ENCODE results near the gene FCGR1A. TPM values are rescaled to one million over a fixed set of nuclear protein-coding genes. Genes with fewer than 3 reads are reported as not detected.
"Not testable (repeated sequence)": the region's sequence is repeated elsewhere in the genome, so short reads cannot be mapped to it uniquely, and the experiment has no call there.

FCGR1A gene
- polyA plus RNA-seq (not detected in 3 replicates), polyA minus RNA-seq (0.07 TPM in 1 of 3 replicates, not detected in the others)
- not detected for polyA plus RNA-seq (2011; ENCODE audit: low read depth)
- not detected in 2 replicates for polyA plus RNA-seq (2011; cell fraction: cytosol; rRNA removed)
- polyA plus RNA-seq (2011; cell fraction: nucleus; rRNA removed): not detected in 2 replicates
- 1.2 TPM in 1 of 2 replicates, not detected in the other for polyA plus RNA-seq (2012; ENCODE audit: low replicate concordance)
- not detected for polyA minus RNA-seq (2011; cell fraction: cytosol; rRNA and poly(A)+ RNA removed)
- polyA minus RNA-seq (2011; cell fraction: nucleus; rRNA and poly(A)+ RNA removed): not detected in 2 replicates

DNA sequence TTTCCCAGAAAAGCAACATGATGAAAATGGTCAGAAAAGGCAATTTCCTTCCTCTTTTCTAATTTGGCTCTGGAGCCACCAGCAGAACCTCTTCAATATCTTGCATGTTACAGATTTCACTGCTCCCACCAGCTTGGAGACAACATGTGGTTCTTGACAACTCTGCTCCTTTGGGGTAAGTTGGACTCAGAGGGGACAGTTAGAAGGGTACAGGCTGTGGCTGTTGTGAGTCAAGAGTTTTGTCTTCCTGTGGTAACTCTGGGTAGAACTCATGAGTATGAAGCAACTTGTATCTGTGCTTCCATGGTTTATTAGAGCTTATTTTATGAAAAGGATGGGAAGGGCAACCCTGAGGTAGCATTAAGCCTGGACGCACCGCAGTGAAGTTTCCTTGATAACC is at the start of gene FCGR1A:
Gene FCGR1A (plus strand): TSS at position 95 of the 400 bp plus-strand sequence. CDS start 50 bp downstream, at position 145.
- H3K4me2 ChIP-seq (ENCODE audit: control insufficient read depth, extremely low read depth, insufficient read depth, low read depth, low read length); H2AFZ ChIP-seq (ENCODE audit: control insufficient read depth, low read length); DNase-seq (ENCODE audit: low read depth, low spot score); H3K79me2 ChIP-seq (ENCODE audit: control insufficient read depth, insufficient read depth, low read length); H3K27ac ChIP-seq (ENCODE audit: control insufficient read depth, insufficient read depth, low read length); H3K9ac ChIP-seq (ENCODE audit: control insufficient read depth, extremely low read depth, insufficient read depth, low read length); H3K4me3 ChIP-seq (ENCODE audit: control insufficient read depth in 2 of 3, extremely low read depth in 1 of 3, insufficient read depth in 2 of 3, low read depth in 1 of 3, low read length in 3 of 3); H3K27me3 ChIP-seq (ENCODE audit: control insufficient read depth, extremely low read depth, insufficient read depth, low read length); H3K4me1 ChIP-seq (ENCODE audit: control insufficient read depth, extremely low read depth, insufficient read depth, low read length); H4K20me1 ChIP-seq (ENCODE audit: control insufficient read depth, extremely low read depth, insufficient read depth, low read length); H3K36me3 ChIP-seq (ENCODE audit: control insufficient read depth in 2 of 2, extremely low read depth in 1 of 2, insufficient read depth in 2 of 2, low read length in 2 of 2); H3K9me1 ChIP-seq (ENCODE audit: control insufficient read depth, extremely low read depth, insufficient read depth, low read length); FAIRE-seq; H3K9me3 ChIP-seq (ENCODE audit: control insufficient read depth, low read depth, low read length); dilution Hi-C loops (cut with MboI; ENCODE audit: extremely low pct_ligation_motif_present, low sequenced_read_pairs): not testable (repeated sequence)

- H3K36me3 ChIP-seq (ENCODE audit: control insufficient read depth in 2 of 2, extremely low read depth in 1 of 2, insufficient read depth in 2 of 2, low read length in 2 of 2); H3K9me1 ChIP-seq (ENCODE audit: control insufficient read depth, extremely low read depth, insufficient read depth, low read length); FAIRE-seq; H4K20me1 ChIP-seq (ENCODE audit: control insufficient read depth, extremely low read depth, insufficient read depth, low read length); H3K79me2 ChIP-seq (ENCODE audit: control insufficient read depth, insufficient read depth, low read length); dilution Hi-C loops (cut with MboI; ENCODE audit: extremely low pct_ligation_motif_present, low sequenced_read_pairs); H3K4me3 ChIP-seq (ENCODE audit: control insufficient read depth in 2 of 3, extremely low read depth in 1 of 3, insufficient read depth in 2 of 3, low read depth in 1 of 3, low read length in 3 of 3); DNase-seq (ENCODE audit: low read depth, low spot score); H2AFZ ChIP-seq (ENCODE audit: control insufficient read depth, low read length); H3K9me3 ChIP-seq (ENCODE audit: control insufficient read depth, low read depth, low read length); H3K27me3 ChIP-seq (ENCODE audit: control insufficient read depth, extremely low read depth, insufficient read depth, low read length); H3K9ac ChIP-seq (ENCODE audit: control insufficient read depth, extremely low read depth, insufficient read depth, low read length); H3K4me1 ChIP-seq (ENCODE audit: control insufficient read depth, extremely low read depth, insufficient read depth, low read length); H3K27ac ChIP-seq (ENCODE audit: control insufficient read depth, insufficient read depth, low read length); H3K4me2 ChIP-seq (ENCODE audit: control insufficient read depth, extremely low read depth, insufficient read depth, low read depth, low read length): not testable (repeated sequence)
These were observed 49.7 kb upstream of the FCGR1A start for GRCh38 chr1:149732781-149733180.

DNA sequence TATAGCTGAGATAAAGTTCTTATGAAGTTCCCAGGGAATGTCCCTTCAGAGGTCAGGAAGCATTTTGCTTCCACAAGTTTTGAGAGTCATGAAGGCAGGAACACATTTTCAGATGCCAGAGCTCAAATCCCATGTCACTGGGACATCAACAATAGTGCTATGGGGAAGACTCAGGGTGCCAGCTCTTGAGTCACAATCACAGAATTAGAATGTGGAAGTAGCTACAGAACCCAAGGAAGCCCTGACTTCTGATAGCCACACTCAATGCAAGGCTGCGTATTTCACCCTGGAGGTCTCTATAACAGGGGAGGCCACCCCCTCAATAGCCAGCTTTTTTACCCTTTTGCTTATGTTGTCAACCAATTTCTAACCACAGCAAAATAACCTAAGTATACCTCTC is 47.8 kb upstream of the FCGR1A start:
- H3K4me3 ChIP-seq (ENCODE audit: control insufficient read depth in 2 of 3, extremely low read depth in 1 of 3, insufficient read depth in 2 of 3, low read depth in 1 of 3, low read length in 3 of 3); H4K20me1 ChIP-seq (ENCODE audit: control insufficient read depth, extremely low read depth, insufficient read depth, low read length); H2AFZ ChIP-seq (ENCODE audit: control insufficient read depth, low read length); H3K27me3 ChIP-seq (ENCODE audit: control insufficient read depth, extremely low read depth, insufficient read depth, low read length); H3K9ac ChIP-seq (ENCODE audit: control insufficient read depth, extremely low read depth, insufficient read depth, low read length); H3K9me3 ChIP-seq (ENCODE audit: control insufficient read depth, low read depth, low read length); FAIRE-seq; H3K4me1 ChIP-seq (ENCODE audit: control insufficient read depth, extremely low read depth, insufficient read depth, low read length); H3K9me1 ChIP-seq (ENCODE audit: control insufficient read depth, extremely low read depth, insufficient read depth, low read length); dilution Hi-C loops (cut with MboI; ENCODE audit: extremely low pct_ligation_motif_present, low sequenced_read_pairs); DNase-seq (ENCODE audit: low read depth, low spot score); H3K4me2 ChIP-seq (ENCODE audit: control insufficient read depth, extremely low read depth, insufficient read depth, low read depth, low read length); H3K79me2 ChIP-seq (ENCODE audit: control insufficient read depth, insufficient read depth, low read length); H3K27ac ChIP-seq (ENCODE audit: control insufficient read depth, insufficient read depth, low read length); H3K36me3 ChIP-seq (ENCODE audit: control insufficient read depth in 2 of 2, extremely low read depth in 1 of 2, insufficient read depth in 2 of 2, low read length in 2 of 2): not testable (repeated sequence)

GRCh38 chr1:149740148-149740581 is 42.3 kb upstream of the FCGR1A start:
- dilution Hi-C loops (cut with MboI; ENCODE audit: extremely low pct_ligation_motif_present, low sequenced_read_pairs); H2AFZ ChIP-seq (ENCODE audit: control insufficient read depth, low read length); H3K27ac ChIP-seq (ENCODE audit: control insufficient read depth, insufficient read depth, low read length); H3K4me2 ChIP-seq (ENCODE audit: control insufficient read depth, extremely low read depth, insufficient read depth, low read depth, low read length); H3K9ac ChIP-seq (ENCODE audit: control insufficient read depth, extremely low read depth, insufficient read depth, low read length); FAIRE-seq; H3K79me2 ChIP-seq (ENCODE audit: control insufficient read depth, insufficient read depth, low read length); H4K20me1 ChIP-seq (ENCODE audit: control insufficient read depth, extremely low read depth, insufficient read depth, low read length); H3K36me3 ChIP-seq (ENCODE audit: control insufficient read depth in 2 of 2, extremely low read depth in 1 of 2, insufficient read depth in 2 of 2, low read length in 2 of 2); H3K4me1 ChIP-seq (ENCODE audit: control insufficient read depth, extremely low read depth, insufficient read depth, low read length); H3K9me1 ChIP-seq (ENCODE audit: control insufficient read depth, extremely low read depth, insufficient read depth, low read length); H3K9me3 ChIP-seq (ENCODE audit: control insufficient read depth, low read depth, low read length); H3K27me3 ChIP-seq (ENCODE audit: control insufficient read depth, extremely low read depth, insufficient read depth, low read length): not testable (repeated sequence)
- peak; percentile 2 for DNase-seq (ENCODE audit: low read depth, low spot score)
- peak overlapping the region in 1 of 3 experiments; percentile 26 for H3K4me3 ChIP-seq (ENCODE audit: control insufficient read depth in 2 of 3, extremely low read depth in 1 of 3, insufficient read depth in 2 of 3, low read depth in 1 of 3, low read length in 3 of 3)

DNA sequence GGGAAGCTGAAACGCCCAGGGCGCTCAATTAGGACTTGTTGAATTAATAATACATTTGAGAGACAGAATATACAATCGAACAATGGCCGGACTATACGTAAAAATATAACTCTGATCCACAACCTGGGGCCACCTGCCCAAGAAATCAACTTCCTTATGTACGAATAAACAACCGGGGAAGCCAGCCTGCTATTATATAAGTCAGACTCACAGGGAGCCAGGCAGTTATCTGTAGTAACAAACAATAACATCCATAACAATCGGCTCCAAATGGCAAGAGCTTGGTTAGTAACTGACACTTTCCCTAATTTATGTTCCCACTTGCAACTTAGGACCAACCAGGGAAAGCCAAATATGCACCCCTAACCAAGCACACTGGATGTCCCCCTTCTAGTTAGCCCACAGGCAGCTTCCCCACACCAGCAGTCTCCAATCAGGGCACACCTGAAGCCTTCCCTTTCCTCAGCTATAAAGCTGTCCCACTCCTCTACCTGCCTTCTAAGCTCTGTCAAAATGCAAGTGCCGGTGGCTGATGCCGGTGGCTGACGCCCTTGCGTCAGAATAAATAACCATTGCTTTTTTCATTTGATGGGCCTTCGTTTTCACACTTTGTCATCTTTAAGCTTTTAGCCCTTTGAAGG is 41.8 kb upstream of the FCGR1A start:
- H3K9me1 ChIP-seq (ENCODE audit: control insufficient read depth, extremely low read depth, insufficient read depth, low read length); H3K4me1 ChIP-seq (ENCODE audit: control insufficient read depth, extremely low read depth, insufficient read depth, low read length); H3K4me2 ChIP-seq (ENCODE audit: control insufficient read depth, extremely low read depth, insufficient read depth, low read depth, low read length); H4K20me1 ChIP-seq (ENCODE audit: control insufficient read depth, extremely low read depth, insufficient read depth, low read length); H2AFZ ChIP-seq (ENCODE audit: control insufficient read depth, low read length); DNase-seq (ENCODE audit: low read depth, low spot score); FAIRE-seq; H3K9me3 ChIP-seq (ENCODE audit: control insufficient read depth, low read depth, low read length); H3K27me3 ChIP-seq (ENCODE audit: control insufficient read depth, extremely low read depth, insufficient read depth, low read length); H3K79me2 ChIP-seq (ENCODE audit: control insufficient read depth, insufficient read depth, low read length); dilution Hi-C loops (cut with MboI; ENCODE audit: extremely low pct_ligation_motif_present, low sequenced_read_pairs); H3K36me3 ChIP-seq (ENCODE audit: control insufficient read depth in 2 of 2, extremely low read depth in 1 of 2, insufficient read depth in 2 of 2, low read length in 2 of 2); H3K9ac ChIP-seq (ENCODE audit: control insufficient read depth, extremely low read depth, insufficient read depth, low read length); H3K27ac ChIP-seq (ENCODE audit: control insufficient read depth, insufficient read depth, low read length): not testable (repeated sequence)
- peak overlapping the region in 1 of 3 experiments; percentile 26 for H3K4me3 ChIP-seq (ENCODE audit: control insufficient read depth in 2 of 3, extremely low read depth in 1 of 3, insufficient read depth in 2 of 3, low read depth in 1 of 3, low read length in 3 of 3)
